Germinal center (tissue), 1 donor: ENCODE results near the gene MINDY4.
"Not testable (repeated sequence)": the region's sequence is repeated elsewhere in the genome, so short reads cannot be mapped to it uniquely, and the experiment has no call there.

Source experiments
- DNase-seq: peaks from one replicate; pipeline ENCODE4 v3.0.0; 2012; ENCODE audit warnings: mixed read lengths, low spot score

MINDY4 gene

DNA sequence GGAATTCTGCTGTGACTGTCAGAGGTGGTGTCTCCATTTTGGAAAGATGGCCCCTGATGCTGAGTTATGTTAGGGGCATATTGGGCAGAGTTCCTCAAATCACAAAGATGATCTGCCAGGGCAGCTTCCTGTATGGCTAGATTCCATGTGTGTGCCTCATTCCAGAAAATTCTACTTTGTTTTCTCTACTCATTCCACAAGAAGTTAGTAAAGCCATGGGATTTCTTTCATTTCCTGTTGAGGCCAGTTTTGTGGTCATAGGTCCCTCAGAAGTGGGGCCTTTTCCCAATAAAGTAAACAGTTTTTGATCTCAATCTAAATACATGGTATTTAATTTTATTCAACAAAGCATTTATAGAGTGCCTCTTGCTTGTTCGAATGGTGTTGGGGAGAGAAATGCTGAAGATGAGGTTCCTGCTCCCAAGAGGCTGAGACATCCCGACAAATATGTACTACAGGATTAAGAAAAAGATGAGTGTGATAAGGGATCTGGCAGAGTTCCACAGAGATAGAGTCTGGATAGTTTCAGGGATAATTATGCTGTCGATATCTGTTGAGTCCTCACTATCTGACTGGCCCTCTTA is 33.0 kb downstream of the MINDY4 start:
- no peak for DNase-seq

DNA sequence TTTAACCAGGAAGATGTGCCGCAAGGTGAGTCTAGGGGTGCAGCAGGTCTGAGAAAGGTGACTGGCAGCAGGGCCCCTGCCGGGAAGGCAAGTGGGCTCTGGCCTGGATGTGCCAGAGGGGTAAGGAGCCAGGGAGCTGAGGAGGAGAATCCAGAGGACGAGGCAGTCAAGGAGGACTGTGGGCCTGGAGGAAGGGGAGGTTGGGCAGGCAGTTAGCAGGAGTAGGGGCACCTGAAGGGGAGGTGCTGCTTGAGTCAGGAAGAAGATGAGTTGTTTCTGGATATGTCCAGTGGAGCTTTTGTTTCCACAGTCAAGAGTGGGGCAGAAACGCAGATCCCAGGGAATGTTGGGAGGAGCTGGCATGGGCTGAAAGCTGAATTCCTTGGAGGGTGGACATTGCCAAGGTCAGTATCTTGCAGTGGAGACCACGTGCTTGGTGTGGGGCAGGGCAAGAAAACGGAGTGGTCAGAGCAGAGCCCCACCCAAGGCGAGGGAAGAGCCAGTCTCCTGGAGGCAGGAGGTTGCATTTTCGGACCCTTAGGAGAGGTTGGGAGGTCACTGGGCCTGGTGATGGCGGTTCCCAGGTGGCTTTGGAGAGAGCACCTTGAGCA is 34.0 kb downstream of the MINDY4 start:
- no peak for DNase-seq

DNA sequence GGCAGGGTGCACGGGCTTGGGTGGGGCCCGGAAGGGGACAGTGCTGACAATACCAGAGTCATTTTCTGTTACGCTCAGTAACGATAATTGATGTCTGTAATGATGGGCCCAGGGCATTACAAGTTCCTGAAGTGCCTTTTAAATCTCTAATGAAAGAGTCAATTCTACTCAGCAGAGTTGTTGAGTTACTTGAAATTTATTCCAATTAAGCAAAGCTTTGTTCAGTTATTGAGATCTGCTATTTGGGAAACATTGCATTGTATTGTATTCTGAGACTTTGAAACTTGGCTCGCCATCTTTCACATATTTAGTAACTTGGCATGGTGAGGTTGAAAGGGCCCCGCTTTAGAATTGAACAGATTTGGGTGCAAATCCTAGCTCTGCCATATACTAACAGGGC is 34.7 kb downstream of the MINDY4 start:
- no peak for DNase-seq

DNA sequence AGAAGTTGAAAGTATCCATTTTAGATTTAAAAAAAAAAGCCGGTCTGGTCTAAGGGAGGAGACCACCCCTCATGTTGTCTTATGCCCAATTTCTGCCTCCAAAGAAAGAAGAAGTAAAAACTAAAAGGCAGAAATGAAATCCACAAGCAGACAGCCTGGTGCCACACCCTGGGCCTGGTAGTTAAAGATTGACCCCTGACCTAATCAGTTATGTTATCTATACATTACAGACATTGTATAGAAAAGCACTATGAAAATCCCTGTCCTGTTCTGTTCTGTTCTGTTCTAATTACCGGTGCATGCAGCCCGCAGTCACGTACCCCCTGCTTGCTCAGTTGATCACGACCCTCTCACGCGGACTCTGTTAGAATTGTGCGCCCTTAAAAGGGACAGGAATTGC is 36.3 kb downstream of the MINDY4 start:
- DNase-seq: not testable (repeated sequence)

DNA sequence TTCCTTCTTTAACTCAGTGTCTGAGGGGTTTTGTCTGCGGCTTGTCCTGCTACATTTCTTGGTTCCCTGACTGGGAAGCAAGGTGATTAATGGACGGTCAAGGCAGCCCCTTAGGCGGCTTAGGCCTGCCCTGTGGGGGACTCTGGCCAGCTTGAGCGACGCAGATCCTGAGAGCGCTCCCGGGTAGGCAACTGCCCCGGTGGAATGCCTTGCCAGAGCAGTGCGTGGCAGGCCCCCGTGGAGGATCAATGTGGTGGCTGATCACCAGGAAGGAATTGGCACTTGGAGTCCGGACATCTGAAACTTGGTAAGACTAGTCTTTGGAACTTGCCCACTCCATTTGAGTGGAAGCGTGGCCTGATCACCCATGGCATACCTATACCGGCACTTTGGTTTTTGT is 36.7 kb downstream of the MINDY4 start:
- not testable (repeated sequence) for DNase-seq

DNA sequence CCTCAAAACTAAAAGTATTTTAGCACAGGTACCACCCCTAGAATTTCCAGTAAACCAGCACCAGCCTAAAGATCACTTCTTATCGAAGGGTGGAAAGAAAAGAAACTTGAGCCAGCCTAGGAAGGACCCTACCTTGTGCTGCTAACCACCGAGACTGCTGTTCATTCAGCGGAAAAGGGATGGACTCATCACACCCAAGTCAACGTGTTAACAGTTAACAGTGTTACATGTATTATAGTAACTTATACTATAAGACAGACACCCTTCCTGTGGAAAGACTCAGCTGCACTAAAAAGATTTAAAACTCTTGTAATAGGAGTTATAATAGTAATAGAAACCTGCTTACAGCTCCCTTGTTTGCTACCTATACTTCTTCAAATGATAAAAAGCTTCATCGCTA is 39.8 kb downstream of the MINDY4 start:
- DNase-seq: no peak

DNA sequence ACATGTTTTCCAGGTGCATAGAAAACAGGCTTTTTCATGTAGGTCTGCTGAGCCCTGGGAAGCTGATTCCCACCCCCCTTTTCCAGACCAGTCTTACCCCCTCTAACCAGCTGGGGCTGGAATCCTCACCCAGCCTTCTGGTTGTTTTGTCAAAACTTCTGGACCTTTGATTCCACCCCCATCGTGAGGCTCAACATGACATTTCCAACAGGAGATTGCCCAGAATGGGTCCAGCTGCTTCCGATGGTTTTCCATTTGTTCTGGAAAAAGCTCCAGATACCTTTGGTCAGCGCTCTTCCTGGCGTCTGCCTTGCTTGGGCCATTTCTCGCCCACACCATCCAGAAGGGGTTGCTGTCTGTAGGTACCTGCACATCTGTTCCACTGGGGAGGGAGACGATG is 41.5 kb downstream of the MINDY4 start:
- no peak for DNase-seq

DNA sequence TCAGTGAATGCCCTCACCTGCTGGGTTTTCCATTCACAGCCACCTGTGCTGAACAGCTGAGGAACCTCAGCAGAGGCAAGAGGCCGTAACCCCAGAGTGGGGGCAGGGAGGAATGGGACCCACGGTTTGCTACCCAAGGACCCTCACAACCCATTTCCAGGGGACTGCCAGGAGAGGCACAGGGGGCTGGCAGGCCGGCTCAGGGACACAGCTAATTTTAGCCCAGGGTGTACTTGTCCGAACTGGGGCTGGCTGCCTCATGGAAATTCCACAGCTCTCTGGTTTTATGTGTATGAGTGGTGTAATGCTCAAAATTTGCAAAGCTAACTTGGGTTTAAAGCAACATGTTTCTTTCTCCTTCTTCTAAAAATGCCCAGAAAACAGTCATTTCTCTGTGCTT is 42.2 kb downstream of the MINDY4 start:
- no peak for DNase-seq

DNA sequence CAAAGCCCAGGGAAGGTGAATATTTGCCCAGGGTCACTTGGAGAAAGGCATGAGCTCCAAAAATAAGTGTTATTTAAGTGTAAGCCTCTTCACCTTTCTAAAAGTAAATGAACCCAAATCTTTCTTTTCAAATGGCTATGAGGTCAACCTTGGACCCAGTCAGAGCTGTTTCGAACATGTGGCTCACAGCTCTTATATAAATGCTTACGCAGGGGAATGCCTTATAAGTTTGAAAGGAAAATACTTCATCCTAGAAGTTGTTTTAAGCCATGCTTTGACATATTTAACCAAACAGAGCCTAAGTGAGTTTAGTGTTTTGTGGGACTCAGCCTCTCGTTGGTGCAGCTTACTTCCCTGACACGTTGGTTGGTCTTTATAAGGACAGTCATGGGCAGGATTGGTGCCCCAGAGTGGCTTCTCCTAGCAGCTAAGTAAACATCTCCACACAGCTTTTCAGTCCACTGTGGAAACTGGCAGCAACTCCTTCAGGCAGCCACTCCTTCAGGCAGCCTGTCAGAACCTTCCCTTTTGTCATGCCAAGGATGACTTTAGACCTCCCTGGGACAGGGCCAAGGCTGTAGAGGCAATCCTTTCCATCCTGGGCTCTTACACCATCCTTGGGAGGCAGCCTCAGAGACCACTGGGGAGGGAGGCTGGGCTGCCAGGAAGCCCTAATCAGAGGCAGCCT is 43.6 kb downstream of the MINDY4 start:
- no peak for DNase-seq

DNA sequence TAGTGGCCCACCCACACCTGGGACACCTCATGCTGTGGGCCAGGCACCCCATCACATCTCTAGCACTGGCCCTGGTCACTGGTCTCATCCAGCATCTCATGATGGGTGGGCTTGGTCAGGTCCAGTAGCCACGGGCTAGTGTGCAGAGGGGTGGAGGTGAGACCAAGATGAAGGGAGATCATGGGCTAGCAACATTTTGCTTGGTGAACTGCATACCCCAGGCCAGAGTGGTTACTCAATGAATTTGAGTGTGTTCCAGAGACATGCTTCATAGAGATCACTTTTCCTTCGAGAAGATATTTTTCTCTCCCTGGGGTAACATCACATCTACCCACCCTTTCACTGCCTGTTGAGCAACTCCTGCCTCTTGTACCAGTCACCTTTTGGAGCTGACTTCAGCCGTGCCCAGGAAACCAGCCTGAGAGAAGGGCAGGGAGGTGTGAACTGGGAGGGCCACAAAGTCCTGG is 44.2 kb downstream of the MINDY4 start:
- DNase-seq: no peak

DNA sequence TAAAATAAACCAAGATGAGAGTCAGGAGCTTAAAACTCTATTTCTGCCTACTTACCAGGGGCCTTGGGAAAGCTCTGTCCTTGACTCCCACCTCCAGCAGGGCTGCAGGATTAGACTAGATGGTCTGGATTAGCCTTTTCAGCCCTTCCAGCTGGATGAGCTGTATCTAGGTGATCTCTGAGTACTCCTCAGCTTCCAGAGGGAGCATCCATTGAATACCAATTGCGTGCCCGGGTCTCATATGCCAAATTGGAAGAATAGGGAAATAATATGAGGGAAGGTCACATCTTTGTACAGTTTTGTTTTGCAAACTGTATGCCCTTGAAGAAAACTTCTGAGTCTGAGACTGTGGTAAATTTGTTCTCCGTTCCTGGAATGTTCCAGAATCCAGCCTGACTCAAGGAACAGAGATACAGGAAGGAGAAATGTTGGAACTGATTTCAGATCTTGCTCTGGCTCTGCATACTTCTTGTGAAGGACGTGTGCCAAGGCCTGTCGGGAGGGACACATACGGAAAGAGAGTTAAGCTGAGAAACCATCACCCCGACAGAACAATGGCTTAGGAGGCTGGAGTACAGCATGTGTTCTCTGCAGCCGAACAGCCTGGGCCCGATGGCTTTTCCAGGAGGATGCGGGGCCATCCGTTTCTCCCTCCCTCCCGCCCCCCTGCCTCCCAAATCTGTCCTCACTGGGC is 44.9 kb downstream of the MINDY4 start:
- DNase-seq: no peak

DNA sequence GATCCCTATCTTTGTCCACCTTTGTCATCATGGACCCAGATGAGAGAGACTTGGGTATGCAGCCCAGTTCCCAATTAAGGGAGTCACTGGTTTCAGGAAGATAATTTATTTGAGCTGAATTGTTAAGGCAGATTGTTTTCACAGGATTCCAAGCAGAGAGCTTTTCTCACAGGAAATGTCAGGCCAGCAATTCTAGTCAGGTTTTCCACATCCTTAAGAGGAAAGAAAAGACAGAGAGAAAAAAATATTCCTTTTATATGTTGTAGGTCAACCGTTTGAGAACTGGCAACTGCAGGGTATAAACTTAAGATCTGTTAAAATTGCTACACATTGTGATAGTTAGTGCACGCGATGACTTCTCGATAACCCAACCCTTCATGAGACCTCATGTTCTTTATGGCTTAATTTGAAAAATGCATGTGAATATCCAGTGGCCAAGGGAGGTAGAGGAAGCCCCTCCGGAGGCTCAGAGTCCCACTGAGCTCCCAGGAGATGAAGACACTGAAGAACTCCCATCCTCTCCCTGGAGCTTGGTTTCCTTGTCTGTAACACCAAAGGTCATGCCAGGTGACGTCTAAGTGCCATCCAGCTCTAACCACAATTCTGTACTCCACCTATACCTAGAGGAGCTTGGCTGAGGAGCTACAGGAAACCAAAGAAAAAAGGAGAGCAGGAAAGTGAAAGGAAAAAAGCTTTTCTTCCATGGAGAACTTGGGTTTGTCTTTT is 45.6 kb downstream of the MINDY4 start:
- no peak for DNase-seq

DNA sequence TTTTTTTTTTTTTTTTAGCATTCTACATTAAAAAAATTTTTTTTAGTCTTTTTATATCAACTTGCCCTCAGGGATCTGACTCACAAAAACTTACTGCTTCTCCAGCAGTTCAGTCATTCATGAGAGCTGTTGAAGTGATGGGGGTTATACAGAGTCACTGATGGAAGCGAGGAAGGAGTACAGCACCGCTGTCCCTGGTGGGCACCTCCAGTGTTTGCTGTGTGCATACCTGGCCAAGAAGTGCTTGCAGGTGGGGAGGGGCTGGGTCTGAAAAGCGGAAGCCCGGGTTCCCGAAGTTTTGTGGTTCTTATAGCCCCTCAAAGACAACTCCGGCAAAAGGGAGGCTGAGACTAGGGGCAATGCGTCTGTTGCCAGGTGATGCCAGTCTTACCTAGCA is 46.2 kb downstream of the MINDY4 start:
- DNase-seq: no peak

DNA sequence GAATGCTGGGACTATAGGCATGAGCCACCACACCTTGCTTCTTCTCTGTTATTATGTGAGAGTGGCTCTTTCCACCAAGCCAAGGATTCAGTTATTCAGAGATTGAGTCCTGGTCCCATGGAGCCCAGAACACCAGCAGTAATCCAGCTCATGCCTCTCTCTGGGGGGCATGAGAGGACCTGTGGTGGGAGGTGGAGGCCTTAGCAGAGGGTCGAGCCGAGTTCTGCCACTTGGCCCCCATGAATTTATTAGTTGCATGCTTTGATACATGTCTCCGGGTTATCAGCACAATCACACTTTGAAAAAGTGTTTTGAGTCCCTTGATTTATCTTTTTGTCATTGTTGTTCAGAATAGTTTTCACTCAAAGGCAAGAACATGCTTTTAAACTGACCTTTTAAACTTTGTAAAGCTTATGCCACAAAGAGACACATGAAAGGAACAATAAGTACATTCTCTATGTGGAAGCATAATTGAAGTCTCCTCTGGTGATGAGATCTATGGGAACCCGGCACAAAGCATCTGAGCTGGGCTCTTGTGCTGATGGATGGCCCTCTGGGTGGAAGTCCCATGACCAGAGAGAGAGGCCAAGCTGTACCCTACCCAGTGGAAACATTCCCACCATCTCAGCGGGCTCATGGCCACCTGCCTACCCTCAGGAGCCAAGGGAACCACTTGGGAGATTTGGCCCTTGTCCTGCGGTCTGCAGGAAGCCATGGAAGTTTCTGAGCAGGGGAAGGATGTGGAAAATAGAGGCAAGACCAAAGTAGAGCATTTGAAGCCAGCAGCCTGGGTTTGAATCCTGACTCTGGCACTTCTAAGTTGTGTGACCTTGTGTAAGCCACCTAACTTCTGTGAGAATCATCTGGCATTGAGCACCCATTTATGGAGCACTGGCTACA is 53.9 kb downstream of the MINDY4 start:
- no peak for DNase-seq

DNA sequence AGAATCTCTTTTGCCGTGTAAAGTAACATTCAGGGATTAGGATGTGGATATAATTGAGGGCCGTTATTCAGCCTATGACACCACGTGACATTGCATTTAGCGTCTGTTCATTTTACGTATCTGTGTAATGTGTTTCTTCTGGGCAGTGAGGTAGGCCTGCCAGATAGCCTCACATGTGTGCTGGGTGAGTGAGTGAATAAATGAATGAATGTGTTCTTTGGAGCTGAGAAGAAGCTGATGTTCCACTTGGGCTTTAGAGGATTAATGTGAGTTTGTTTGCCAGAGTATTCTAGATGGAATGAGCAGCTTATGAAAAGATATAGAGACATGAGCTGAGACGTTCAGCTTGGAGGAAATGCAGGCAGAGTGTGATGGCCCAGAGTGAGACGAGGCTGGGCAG is 55.0 kb downstream of the MINDY4 start:
- no peak for DNase-seq

DNA sequence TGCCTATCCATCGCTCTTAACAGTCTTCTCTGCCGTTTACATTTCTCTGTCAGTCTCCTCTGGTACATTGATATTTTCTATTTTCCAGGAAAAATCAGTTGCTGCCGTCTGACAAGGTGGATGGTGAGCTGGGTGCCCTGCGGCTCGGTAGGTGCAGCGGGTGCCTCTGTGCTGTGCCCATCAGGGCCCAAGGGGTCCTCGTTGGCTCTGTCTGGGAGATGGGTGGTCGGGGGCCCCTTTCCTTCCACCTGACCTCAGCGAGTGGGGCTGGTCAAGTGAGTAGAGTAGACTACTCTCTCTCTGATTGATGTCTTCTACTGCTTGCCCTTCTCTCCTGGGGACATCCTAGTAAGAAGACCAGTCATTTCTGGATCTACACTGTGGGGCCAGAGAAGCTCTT is 57.4 kb downstream of the MINDY4 start:
- no peak for DNase-seq

DNA sequence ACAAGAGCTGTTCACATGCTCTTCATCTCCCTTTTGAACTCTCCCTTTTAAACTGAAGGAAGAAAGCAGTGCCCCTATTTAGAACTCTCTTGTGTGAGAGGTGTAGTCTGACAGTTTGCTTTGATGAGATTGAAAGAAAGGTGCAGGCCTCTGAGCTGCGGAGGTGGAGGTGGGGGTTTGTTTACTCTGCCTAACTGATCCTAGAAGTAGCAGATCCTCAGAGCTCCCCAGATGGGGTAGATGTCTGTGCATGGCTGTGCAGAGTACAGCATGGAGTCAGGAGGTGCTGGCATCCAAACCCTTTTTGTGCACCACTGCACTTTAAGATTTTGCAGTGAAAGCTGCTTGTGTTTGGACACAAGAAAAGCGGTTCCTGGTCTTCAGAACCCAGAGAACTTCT is 58.3 kb downstream of the MINDY4 start:
- DNase-seq: no peak

DNA sequence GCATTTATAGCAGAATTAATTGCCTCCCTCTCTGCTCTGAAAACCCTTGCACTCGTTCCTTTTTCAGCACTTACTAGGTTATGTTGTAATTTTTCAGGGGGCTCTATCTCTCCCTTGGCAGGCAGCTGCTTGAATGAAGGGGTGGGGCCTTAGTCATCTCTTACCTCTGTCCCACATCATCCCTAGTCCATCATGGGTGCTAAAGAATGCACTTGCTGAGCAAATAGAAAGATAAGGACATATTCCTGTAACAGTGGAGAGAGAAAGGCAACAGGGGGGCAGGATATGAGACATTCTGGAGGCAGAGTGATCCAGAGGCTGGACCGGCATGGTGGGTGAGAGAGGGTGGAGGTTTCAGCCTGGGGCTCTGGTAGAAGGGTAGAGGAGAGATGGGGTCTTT is 60.0 kb downstream of the MINDY4 start:
- no peak for DNase-seq

DNA sequence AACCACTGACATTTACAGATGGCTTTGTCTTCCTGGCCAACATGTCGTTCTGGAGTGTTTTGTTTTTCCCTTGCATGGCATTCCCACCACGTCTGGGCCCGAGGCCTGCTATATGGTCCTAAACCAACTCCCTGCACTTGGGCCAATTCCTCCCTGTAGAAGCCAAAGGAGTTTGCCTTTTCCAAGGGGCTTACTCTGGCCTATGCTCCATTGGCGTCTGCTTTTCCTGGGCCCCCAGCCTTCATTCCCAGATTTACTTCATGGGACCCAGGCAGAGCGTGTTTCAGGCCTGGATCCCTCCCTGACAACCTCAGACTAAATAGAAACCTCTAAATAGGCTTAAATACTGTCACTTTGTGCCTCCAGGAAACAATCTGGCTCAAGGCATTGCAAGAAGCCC is 60.7 kb downstream of the MINDY4 start:
- DNase-seq: no peak

DNA sequence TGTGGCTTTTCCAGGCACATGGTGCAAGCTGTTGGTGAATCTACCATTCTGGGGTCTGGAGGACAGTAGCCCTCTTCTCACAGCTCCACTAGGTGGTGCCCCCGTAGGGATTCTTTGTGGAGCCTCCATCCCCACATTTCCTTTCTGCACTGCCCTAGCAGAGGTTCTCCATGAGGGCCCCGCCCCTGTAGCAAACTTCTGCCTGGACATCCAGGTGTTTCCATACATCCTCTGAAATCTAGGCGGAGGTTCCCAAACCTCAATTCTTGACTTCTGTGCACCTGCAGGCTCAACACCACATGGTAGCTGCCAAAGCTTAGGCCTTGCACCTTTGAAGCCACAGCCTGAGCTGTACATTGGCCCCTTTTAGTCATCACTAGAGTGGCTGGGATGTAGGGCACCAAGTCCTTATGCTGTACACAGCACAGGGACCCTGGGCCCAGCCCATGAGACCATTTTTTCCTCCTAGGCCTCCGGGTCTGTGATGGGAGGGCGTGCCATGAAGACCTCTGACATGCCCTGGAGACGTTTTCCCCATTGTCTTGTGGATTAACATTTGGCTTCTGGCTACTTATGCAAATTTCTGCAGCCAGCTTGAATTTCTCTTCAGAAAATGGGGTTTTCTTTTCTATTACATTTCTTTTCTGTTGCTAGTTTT is 62.9 kb downstream of the MINDY4 start:
- DNase-seq: not testable (repeated sequence)

DNA sequence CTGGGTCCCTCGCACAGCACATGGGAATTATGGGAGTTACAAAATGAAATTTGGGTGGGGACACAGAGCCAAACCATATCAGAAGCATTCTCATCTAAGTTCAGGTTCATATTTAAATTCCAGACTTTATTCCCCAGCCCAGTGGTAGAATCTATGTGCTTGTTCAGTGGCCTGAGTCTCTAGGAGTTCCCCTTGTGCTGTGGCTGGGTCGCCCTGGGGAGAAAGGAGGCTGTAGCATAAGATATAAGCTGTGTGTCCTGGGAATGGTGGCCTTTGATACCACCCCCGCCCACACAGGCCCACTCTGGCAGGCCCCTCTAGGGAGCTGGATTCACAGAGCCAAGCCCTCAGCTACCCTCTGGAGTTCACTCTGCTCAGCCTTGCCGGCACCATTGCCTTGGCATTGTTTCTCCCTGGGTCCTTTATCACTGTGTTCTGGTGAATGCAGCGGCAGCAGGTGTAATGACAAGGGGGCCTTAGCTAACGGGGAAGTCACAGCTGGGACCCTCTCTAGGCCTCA is 64.2 kb downstream of the MINDY4 start:
- DNase-seq: no peak
